Panc1 (cell line): Measurements from ENCODE around the gene ABLIM2.

ENCODE experiments used
- CTCF ChIP-seq: fragments of 450-650 bp; IDR thresholded peaks from 2 replicates; pipeline ENCODE4 v1.5.1; 2017; ENCODE audit warnings: mild to moderate bottlenecking
- TCF7L2 ChIP-seq: IDR thresholded peaks from 2 replicates; pipeline ENCODE4 v1.6.1; 2011; ENCODE audit warnings: mild to moderate bottlenecking, low read depth, low read length, inconsistent platforms

- TF ChIP-seq CTCF (no peak), TCF7L2 (no peak)
Observed at GRCh38 chr4:7971159-7971631, 187.4 kb downstream of the ABLIM2 start.
